Measurements from ENCODE around the gene SCRN1.

Gene SCRN1

DNA sequence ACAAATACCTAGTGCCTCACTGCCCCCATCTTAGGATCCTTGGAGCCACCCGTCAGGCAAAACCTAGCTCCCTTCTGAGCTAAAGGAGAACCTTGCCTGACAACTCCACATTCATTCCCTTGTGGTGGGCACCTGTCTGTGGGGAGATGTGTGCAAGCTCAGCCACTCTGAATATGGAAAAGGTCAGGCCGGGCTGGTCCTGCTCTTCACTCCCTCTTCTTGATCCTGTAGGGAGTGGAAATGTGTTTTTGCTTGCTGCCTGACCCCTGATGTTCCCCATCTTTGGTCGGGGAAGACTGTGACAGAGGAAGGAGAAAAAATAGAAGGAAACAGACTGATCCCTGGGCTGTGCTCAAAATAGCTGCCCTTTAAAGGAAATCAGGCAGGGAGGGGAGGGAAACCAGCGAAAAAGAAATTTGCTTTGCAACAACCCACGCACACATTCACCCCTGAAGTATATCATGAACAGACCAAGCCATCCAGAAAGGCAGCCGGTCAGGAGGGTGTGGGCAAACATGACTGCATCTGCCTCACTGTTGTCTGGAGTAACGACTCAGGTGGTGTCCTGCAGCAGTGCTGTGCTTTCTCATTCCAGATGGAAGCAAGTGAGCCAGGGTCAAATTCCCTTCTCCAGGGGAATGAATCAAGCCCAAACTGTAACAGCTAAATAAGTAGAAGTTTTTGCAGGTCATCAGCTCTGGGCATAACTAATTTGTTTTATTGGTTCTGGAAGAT is 74.0 kb downstream of the SCRN1 start:
- DNase-seq (ENCODE audit: extremely low spot score), result no peak
- CTCF ChIA-PET, result no interaction called here
- TF ChIP-seq, protein P1, sequence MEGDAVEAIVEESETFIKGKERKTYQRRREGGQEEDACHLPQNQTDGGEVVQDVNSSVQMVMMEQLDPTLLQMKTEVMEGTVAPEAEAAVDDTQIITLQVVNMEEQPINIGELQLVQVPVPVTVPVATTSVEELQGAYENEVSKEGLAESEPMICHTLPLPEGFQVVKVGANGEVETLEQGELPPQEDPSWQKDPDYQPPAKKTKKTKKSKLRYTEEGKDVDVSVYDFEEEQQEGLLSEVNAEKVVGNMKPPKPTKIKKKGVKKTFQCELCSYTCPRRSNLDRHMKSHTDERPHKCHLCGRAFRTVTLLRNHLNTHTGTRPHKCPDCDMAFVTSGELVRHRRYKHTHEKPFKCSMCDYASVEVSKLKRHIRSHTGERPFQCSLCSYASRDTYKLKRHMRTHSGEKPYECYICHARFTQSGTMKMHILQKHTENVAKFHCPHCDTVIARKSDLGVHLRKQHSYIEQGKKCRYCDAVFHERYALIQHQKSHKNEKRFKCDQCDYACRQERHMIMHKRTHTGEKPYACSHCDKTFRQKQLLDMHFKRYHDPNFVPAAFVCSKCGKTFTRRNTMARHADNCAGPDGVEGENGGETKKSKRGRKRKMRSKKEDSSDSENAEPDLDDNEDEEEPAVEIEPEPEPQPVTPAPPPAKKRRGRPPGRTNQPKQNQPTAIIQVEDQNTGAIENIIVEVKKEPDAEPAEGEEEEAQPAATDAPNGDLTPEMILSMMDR (IDR thresholded peaks at IDR 0.05; ENCODE audit: control extremely low read depth, extremely low read depth, low read depth, missing control alignments), result no peak
- POLR2A ChIA-PET, result no interaction called here

GRCh38 chr7:29914180-29914579 is 75.4 kb downstream of the SCRN1 start:
- TF ChIP-seq, protein P1 (IDR thresholded peaks at IDR 0.05; ENCODE audit: control extremely low read depth, extremely low read depth, low read depth, missing control alignments), result no peak
- ChIA-PET POLR2A (no interaction called here), CTCF (interaction anchor here (1.2 kb wide), 1 partner anchor 9 kb away, joined by 4 read pairs; no protein-coding TSS in a partner anchor)

DNA sequence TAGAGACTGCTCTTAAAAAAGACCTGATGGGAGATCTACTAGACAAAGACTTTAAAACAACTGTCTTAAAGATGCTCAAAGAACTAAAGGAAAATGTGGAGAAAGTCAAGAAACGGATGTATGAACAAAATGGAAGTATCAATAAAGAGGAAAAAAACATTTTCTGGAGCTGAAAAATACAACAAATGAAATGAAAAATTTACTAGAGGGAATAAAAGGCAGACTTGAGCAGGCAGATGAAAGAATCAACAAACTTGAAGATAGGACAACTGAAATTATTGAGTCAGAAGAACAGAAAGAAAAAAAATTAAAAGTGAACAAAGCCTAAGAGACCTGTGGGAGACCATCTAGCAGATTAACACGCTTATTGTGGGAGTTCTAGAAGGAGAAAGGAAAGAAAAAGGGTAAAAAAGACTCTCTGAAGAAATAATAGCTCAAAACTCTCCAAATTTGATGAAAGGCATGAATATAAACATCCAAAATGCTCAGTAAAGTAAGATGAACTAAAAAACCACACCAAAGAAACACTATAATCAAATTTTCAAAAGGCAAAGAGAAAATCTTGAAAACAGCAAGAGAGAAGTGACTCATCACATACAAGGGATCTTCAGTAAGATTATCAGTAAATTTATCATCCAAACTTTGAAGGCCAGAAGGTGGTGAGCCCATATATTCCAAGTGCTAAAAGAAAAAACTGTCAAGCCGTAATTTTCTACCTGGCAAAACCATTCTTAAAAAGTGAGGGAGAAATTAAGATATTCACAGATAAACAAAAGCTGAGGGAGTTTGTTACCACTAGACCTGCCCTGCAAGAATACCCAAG is 83.2 kb downstream of the SCRN1 start:
- POLR2A ChIA-PET, result no interaction called here
- no peak for DNase-seq (ENCODE audit: extremely low spot score)
- TF ChIP-seq, protein P1 (IDR thresholded peaks at IDR 0.05; ENCODE audit: control extremely low read depth, extremely low read depth, low read depth, missing control alignments), result no peak
- CTCF ChIA-PET, result interaction anchor here (2.0 to 5.0 kb wide), 2 partner anchors 11 to 16 kb away, joined by 5 to 33 read pairs; no protein-coding TSS in a partner anchor

More at GRCh38 chr7:29914180-29914579, 75.4 kb downstream of the SCRN1 start:
- DNase-seq (ENCODE audit: extremely low spot score), result no peak

DNA sequence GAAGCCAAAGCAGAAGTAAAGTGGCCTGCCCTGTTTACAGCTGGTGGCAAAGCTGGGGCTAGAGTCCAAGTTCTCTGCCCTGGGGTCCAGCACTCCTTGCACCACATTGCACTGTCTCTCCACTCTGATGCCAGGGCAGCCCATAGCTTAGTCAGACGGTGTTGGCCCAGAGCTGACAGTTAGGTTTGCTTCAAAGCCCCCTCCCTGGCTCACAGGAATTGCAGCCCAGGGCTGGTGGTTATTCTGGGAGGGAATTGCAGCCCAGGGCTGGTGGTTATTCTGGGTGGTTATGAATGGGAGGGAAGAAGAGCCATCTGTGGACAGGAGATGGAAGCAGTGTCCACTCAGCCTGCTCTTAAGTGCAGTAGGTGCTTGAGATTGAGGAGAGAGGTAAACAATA is 88.9 kb downstream of the SCRN1 start:
- DNase-seq (ENCODE audit: extremely low spot score), result no peak
- CTCF ChIA-PET, result interaction anchor here (1.2 kb wide), 1 partner anchor 20 kb away, joined by 3 read pairs; no protein-coding TSS in a partner anchor
- POLR2A ChIA-PET, result no interaction called here
- TF ChIP-seq, protein P1 (IDR thresholded peaks at IDR 0.05; ENCODE audit: control extremely low read depth, extremely low read depth, low read depth, missing control alignments), result no peak

GRCh38 chr7:29898301-29898700 is 91.3 kb downstream of the SCRN1 start:
- TF ChIP-seq, protein P1 (IDR thresholded peaks at IDR 0.05; ENCODE audit: control extremely low read depth, extremely low read depth, low read depth, missing control alignments), result no peak
- POLR2A ChIA-PET, result no interaction called here
- CTCF ChIA-PET, result no interaction called here
- DNase-seq (ENCODE audit: extremely low spot score), result no peak

- POLR2A ChIA-PET, result no interaction called here
- TF ChIP-seq, protein P1 (IDR thresholded peaks at IDR 0.05; ENCODE audit: control extremely low read depth, extremely low read depth, low read depth, missing control alignments), result no peak
- CTCF ChIA-PET, result interaction anchor here (1.6 kb wide), 1 partner anchor 25 kb away, joined by 5 read pairs; no protein-coding TSS in a partner anchor
- DNase-seq (ENCODE audit: extremely low spot score), result no peak
Measured at GRCh38 chr7:29896685-29897411, 92.8 kb downstream of the SCRN1 start.

Measured in GM10248 (cell line).